Activated CD8-positive, alpha-beta memory T cell treated with anti-CD3 and anti-CD28 coated beads for 36 hours (primary cell): Measurements from ENCODE around the gene ADRB2. TPM values are rescaled to one million over a fixed set of nuclear protein-coding genes. Genes with fewer than 3 reads are reported as not detected.

Experiments used
- CTCF ChIA-PET: fragments of 350-600 bp; sonication (Branson Sonifier 250); formaldehyde crosslinking; loops from one replicate; lab custom pipeline; 2021; ENCODE audit warnings: antibody characterized with exemption; lab: Charles Lee
- POLR2A ChIA-PET: fragments of 350-600 bp; sonication (Branson Sonifier 250); formaldehyde crosslinking; loops from one replicate; lab custom pipeline; 2021; ENCODE audit warnings: antibody characterized with exemption; lab: Charles Lee
- total RNA-seq, 2 experiments: library from RNA; stranded (reverse); gene quantifications; one replicate each; pipeline ENCODE4 v1.2.3, GENCODE V29; 2021

ADRB2 gene
- total RNA-seq, 2 experiments from 2014 or later, result 0.57 to 0.65 TPM

- CTCF ChIA-PET, result interaction anchor here (1.6 kb wide), 1 partner anchor 113 kb away, joined by 3 read pairs; no protein-coding TSS in a partner anchor
- POLR2A ChIA-PET, result no interaction called here
Observed at GRCh38 chr5:148843510-148844318, 17.3 kb downstream of the ADRB2 start.

GRCh38 chr5:148844433-148845280, 18.2 kb downstream of the ADRB2 start:
- CTCF ChIA-PET, result interaction anchor here (1.0 to 1.6 kb wide), 3 partner anchors 12 to 16 kb away, joined by 3 to 4 read pairs (median 3); no protein-coding TSS in a partner anchor
- POLR2A ChIA-PET, result interaction anchor here (1.2 kb wide), 1 partner anchor 12 kb away, joined by 3 read pairs; no protein-coding TSS in a partner anchor

GRCh38 chr5:148846930-148847329, 20.5 kb downstream of the ADRB2 start:
- CTCF ChIA-PET, result interaction anchor here (1.4 kb wide), 1 partner anchor 21 kb away, joined by 3 read pairs; the partner anchor contains the start of gene ADRB2
- POLR2A ChIA-PET, result no interaction called here

- ChIA-PET CTCF (interaction anchor here (1.4 kb wide), 1 partner anchor 21 kb away, joined by 3 read pairs; the partner anchor contains the start of gene ADRB2), POLR2A (no interaction called here)
Observed at GRCh38 chr5:148847456-148847855, 21.0 kb downstream of the ADRB2 start.

GRCh38 chr5:148848393-148849031, 22.1 kb downstream of the ADRB2 start:
- CTCF ChIA-PET, result interaction anchor here (1.5 kb wide), 1 partner anchor 23 kb away, joined by 3 read pairs; no protein-coding TSS in a partner anchor
- POLR2A ChIA-PET, result no interaction called here

- ChIA-PET POLR2A (no interaction called here), CTCF (interaction anchor here (0.9 to 1.5 kb wide), 3 partner anchors 19 to 60 kb away, joined by 3 to 5 read pairs (median 3); no protein-coding TSS in a partner anchor)
Observed at GRCh38 chr5:148849461-148849860, 23.1 kb downstream of the ADRB2 start.

GRCh38 chr5:148850836-148851235, 24.4 kb downstream of the ADRB2 start:
- ChIA-PET POLR2A (no interaction called here), CTCF (no interaction called here)

- POLR2A ChIA-PET, result interaction anchor here (0.8 kb wide), 1 partner anchor 14 kb away, joined by 3 read pairs; no protein-coding TSS in a partner anchor
Observed at GRCh38 chr5:148853868-148854267, 27.5 kb downstream of the ADRB2 start.

GRCh38 chr5:148855249-148856008, 29.0 kb downstream of the ADRB2 start:
- CTCF ChIA-PET, result interaction anchor here (1.0 kb wide), 1 partner anchor 48 kb away, joined by 3 read pairs; no protein-coding TSS in a partner anchor
- POLR2A ChIA-PET, result no interaction called here

More at GRCh38 chr5:148853868-148854267, 27.5 kb downstream of the ADRB2 start:
- CTCF ChIA-PET, result interaction anchor here (1.6 kb wide), 1 partner anchor 104 kb away, joined by 4 read pairs; no protein-coding TSS in a partner anchor

- POLR2A ChIA-PET, result no interaction called here
- CTCF ChIA-PET, result interaction anchor here (0.9 kb wide), 1 partner anchor 35 kb away, joined by 3 read pairs; no protein-coding TSS in a partner anchor
Observed at GRCh38 chr5:148856009-148856367, 29.6 kb downstream of the ADRB2 start.

- ChIA-PET POLR2A (no interaction called here), CTCF (interaction anchor here (0.9 kb wide), 1 partner anchor 36 kb away, joined by 3 read pairs; no protein-coding TSS in a partner anchor)
Observed at GRCh38 chr5:148856424-148856823, 30.0 kb downstream of the ADRB2 start.

GRCh38 chr5:148857474-148857873, 31.1 kb downstream of the ADRB2 start:
- POLR2A ChIA-PET, result no interaction called here
- CTCF ChIA-PET, result no interaction called here

GRCh38 chr5:148858106-148858505, 31.7 kb downstream of the ADRB2 start:
- CTCF ChIA-PET, result interaction anchor here (0.6 kb wide), 1 partner anchor 117 kb away, joined by 3 read pairs; no protein-coding TSS in a partner anchor
- POLR2A ChIA-PET, result no interaction called here

- POLR2A ChIA-PET, result no interaction called here
Observed at GRCh38 chr5:148858547-148858946, 32.1 kb downstream of the ADRB2 start.

GRCh38 chr5:148859703-148860102, 33.3 kb downstream of the ADRB2 start:
- CTCF ChIA-PET, result no interaction called here
- POLR2A ChIA-PET, result interaction anchor here (0.7 kb wide), 1 partner anchor 14 kb away, joined by 4 read pairs; no protein-coding TSS in a partner anchor

More at GRCh38 chr5:148858547-148858946, 32.1 kb downstream of the ADRB2 start:
- CTCF ChIA-PET, result interaction anchor here (0.6 kb wide), 1 partner anchor 117 kb away, joined by 3 read pairs; no protein-coding TSS in a partner anchor

GRCh38 chr5:148860599-148860998, 34.2 kb downstream of the ADRB2 start:
- POLR2A ChIA-PET, result no interaction called here
- CTCF ChIA-PET, result interaction anchor here (0.7 kb wide), 1 partner anchor 16 kb away, joined by 3 read pairs; no protein-coding TSS in a partner anchor

GRCh38 chr5:148861088-148861487, 34.7 kb downstream of the ADRB2 start:
- POLR2A ChIA-PET, result no interaction called here

GRCh38 chr5:148861696-148862095, 35.3 kb downstream of the ADRB2 start:
- CTCF ChIA-PET, result interaction anchor here (0.6 kb wide), 1 partner anchor 112 kb away, joined by 3 read pairs; no protein-coding TSS in a partner anchor
- POLR2A ChIA-PET, result no interaction called here

More at GRCh38 chr5:148861088-148861487, 34.7 kb downstream of the ADRB2 start:
- CTCF ChIA-PET, result no interaction called here
